Fibroblast of lung (primary cell): Measurements from ENCODE around the gene MAP9.

Experiments used
- CTCF ChIP-seq, 2 donors: IDR thresholded peaks in 1 of 2; conservative IDR thresholded peaks in 1 of 2; 1 replicate in 1 of 2; 2 replicates in 1 of 2; pipeline ENCODE4 v1.5.1; 2011 to 2012; ENCODE audit warnings: low read length in 2 of 2, control low read depth in 1 of 2, inconsistent platforms in 1 of 2, low read depth in 1 of 2, mild to moderate bottlenecking in 1 of 2
- EZH2 ChIP-seq: IDR thresholded peaks from 2 replicates; pipeline ENCODE4 v1.5.1; 2012; ENCODE audit warnings: low read length, control low read depth, mild to moderate bottlenecking; ENCODE audit errors: missing control alignments

- TF ChIP-seq CTCF (conservative IDR thresholded peaks at IDR 0.05 in 1 of 2, IDR thresholded peaks at IDR 0.05 in 1 of 2; ENCODE audit: low read depth in 1 of 2, low read length in 2 of 2): no peak
- TF ChIP-seq EZH2: no peak
These were observed 32.0 kb upstream of the MAP9 start for GRCh38 chr4:155408796-155409195.
